H1 (cell line): ENCODE results near the gene VAPB. TPM values are rescaled to one million over a fixed set of nuclear protein-coding genes. Genes with fewer than 3 reads are reported as not detected.

ENCODE experiments used
- BCL11A ChIP-seq, 2 experiments: IDR thresholded peaks; one replicate each; pipeline ENCODE4 v1.6.1; 2011; ENCODE audit warnings: low read depth in 2 of 2, low read length in 2 of 2, mild to moderate bottlenecking in 2 of 2
- CBX5 ChIP-seq: fragments of 300-800, 300-1000 bp; sonication (generic); IDR thresholded peaks from 2 replicates; pipeline ENCODE4 v1.7.1; 2016; ENCODE audit warnings: antibody characterized with exemption, low read length, low read depth
- TAF1 ChIP-seq: IDR thresholded peaks from 2 replicates; pipeline ENCODE4 v1.6.1; 2011; ENCODE audit warnings: mild to moderate bottlenecking, low read depth, low read length
- polyA plus RNA-seq, 7 experiments: library from polyadenylated mRNA; depleted of rRNA in 3 of 7; stranded (reverse) in 5 of 7; unstranded in 2 of 7; fragments of >200 nt in 5 of 7; fragments of 200-250 nt in 2 of 7; gene quantifications; 1 replicate in 5 of 7; 2 replicates in 1 of 7; 4 replicates in 1 of 7; pipeline versions ENCODE4 v1.2.1 to v1.2.3, GENCODE V29; 2011 to 2013; ENCODE audit warnings: missing spikeins in 2 of 7, mixed read lengths in 2 of 7
- total RNA-seq: library from RNA; stranded (reverse); fragmentation: NEBNext Ultra II Directional; extraction: Animal tissue kit (Norgen Biotek cat#: 25700); gene quantifications from 2 replicates; pipeline ENCODE4 v1.2.1, GENCODE V29; 2021
- TF ChIP-seq, protein P1 (sequence below): IDR thresholded peaks from 2 replicates; pipeline ENCODE4 v1.6.1; 2012; ENCODE audit warnings: inconsistent platforms

The VAPB gene
- total and polyA plus RNA-seq, 2 of the 8 experiments (the other 6 are each of a cell fraction or from before 2014, with no cell fraction given) = 24.4 to 62.8 TPM

DNA sequence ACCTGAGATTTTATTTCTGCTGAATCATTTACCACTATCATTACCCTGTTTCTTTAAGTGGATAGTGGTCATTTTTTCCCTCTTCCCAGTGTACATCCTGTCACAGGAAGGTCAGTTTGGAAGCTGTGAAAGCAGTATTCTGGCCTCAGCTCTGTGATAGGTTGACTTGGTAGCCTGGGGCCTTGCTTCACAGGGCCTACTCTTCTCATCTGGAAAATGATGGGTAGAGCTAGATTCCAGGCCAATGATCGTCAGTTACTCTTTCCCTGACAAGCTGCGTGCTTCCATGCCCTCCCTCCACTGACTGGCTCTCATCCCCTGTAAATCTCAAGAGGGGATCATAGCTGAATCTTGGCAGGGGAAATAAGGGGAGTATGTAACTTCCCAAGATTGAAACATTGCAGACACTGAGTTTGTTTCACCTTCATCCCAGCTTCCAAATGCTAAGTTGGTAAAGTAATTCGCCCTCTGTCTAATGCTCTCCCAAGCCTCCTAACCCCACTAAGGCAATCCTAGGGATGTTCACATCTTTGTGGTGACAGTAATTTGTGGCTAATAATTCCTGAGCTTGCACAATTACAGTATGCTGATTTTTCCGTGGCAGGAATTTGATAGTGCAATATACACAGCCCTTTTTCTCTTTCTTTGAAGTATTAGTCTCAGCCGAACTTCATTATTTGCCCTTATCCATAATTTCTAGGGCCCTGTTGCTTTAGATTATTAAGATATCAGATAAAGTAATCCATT, 51.2 kb downstream of the VAPB start (continued):
- TF ChIP-seq CBX5 = no peak
- TF ChIP-seq, protein P1, sequence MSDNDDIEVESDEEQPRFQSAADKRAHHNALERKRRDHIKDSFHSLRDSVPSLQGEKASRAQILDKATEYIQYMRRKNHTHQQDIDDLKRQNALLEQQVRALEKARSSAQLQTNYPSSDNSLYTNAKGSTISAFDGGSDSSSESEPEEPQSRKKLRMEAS = no peak
- TF ChIP-seq BCL11A (IDR thresholded peaks at IDR 0.05; ENCODE audit: low read depth in 2 of 2, low read length in 2 of 2) = no peak
- no peak for TF ChIP-seq TAF1
